Measurements from ENCODE around the gene GTF2IRD1.
"Not testable (repeated sequence)": the region's sequence is repeated elsewhere in the genome, so short reads cannot be mapped to it uniquely, and the experiment has no call there.

The GTF2IRD1 gene, protein sequence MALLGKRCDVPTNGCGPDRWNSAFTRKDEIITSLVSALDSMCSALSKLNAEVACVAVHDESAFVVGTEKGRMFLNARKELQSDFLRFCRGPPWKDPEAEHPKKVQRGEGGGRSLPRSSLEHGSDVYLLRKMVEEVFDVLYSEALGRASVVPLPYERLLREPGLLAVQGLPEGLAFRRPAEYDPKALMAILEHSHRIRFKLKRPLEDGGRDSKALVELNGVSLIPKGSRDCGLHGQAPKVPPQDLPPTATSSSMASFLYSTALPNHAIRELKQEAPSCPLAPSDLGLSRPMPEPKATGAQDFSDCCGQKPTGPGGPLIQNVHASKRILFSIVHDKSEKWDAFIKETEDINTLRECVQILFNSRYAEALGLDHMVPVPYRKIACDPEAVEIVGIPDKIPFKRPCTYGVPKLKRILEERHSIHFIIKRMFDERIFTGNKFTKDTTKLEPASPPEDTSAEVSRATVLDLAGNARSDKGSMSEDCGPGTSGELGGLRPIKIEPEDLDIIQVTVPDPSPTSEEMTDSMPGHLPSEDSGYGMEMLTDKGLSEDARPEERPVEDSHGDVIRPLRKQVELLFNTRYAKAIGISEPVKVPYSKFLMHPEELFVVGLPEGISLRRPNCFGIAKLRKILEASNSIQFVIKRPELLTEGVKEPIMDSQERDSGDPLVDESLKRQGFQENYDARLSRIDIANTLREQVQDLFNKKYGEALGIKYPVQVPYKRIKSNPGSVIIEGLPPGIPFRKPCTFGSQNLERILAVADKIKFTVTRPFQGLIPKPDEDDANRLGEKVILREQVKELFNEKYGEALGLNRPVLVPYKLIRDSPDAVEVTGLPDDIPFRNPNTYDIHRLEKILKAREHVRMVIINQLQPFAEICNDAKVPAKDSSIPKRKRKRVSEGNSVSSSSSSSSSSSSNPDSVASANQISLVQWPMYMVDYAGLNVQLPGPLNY

DNA sequence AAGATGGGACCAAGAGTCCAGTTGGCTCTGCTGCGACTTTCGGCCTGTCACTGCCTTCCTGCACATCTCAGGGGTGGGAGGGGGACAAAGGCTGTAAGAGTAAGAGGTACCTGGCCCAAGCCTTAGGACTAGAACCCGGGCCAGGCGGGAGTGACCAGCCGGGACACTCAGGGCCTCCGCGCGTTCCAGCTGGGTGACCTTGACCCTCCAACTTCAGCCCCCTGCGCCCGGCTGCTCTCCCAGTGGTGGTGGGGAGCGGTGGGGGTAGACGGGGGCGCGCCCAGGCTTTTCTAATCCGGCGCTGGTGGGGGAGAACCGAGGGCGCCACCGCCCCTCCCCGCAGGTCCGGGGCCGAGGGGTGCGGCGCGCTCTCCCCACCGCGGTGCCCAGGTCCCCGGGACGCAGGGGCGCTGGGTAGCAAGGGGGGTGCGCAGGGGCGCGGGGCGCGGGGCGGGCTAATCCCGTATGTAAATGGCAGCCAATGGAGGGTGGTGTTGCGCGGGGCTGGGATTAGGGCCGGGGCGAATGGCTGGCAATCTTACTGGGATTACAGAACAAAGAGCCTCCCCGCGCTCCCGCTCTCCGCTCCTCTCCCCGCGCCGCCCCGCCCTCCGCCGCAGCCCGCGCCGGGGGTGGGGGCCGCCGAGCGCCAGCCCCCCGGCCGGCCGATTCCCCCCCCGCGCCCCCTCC lies at the start of gene GTF2IRD1:
TSS of gene GTF2IRD1 (plus strand) at position 585 of the 690 bp plus-strand sequence. CDS start 54,175 bp downstream, outside the sequence.
- in situ Hi-C loops (cut with HindIII; ENCODE audit: low sequenced_read_pairs), result no loop called here

DNA sequence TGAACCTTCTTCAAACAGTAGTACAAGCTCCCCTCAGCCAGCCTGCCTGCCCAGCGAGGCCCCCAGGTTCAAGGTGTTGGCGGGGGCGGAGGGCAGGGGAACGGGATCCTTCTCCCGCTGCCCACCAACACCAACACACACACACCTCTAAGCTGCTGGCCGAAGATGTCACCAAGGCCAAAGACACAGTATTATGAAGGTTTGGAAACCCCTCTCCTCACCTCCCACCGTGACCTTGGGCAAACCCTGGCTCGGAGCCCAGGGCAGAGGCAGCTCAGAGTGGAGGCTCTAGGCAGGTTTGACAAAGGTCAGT lies 49.4 kb upstream of the GTF2IRD1 start:
- in situ Hi-C loops (cut with HindIII; ENCODE audit: low sequenced_read_pairs), result no loop called here

DNA sequence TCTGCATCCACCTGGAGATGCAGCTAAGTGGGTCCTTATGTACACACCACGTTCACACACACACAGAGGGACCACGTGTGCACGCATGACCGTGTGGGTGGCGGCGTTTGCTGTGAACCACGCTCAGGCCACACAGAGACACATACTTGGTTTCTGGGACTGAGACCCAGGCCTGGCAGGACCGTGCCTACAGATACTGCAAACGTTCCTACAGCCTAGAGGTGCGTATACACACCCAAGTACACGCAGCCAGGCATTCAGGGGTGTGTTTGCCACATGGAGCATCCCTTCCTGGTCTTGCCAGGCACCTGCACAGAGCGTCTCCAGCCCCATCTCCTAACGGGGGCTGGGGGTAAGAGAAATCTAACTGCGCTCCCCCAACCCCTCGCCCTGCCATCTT lies 49.0 kb upstream of the GTF2IRD1 start:
- in situ Hi-C loops (cut with HindIII; ENCODE audit: low sequenced_read_pairs), result no loop called here

DNA sequence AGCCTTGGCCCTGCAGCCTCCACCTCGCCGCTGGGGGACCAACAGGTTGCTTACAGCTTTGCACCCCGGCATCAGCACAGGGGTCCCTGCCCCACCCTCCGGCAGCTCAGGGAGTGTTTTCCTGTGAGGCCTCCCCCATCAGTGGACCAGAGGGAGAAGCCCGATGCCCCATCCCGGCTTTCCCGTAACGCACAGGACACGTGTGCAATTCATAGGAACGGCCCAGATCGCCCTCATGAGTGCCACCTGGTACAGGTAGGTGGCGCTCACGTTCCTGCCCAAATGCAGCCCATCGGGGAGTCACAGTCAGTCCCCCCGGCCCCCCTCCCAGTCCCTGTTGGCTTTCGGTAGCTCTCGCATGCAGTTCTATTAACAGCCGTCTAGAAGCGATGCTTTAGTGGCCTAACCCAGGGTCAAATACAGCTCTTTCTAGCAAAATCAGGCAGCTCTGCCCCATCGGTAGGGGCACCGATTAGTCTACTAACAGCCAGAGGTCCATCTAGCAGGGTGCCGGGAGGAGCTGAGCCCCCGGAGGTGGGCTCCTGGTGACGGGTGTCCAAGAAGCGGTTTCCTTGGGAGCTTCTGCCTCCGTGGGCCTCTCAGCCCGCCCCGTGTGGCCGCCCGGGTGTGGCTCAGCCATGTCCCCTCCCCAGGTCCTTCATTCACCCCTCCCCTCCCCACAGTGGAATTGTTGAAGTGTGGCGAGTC lies 48.4 kb upstream of the GTF2IRD1 start:
- in situ Hi-C loops (cut with HindIII; ENCODE audit: low sequenced_read_pairs), result no loop called here

DNA sequence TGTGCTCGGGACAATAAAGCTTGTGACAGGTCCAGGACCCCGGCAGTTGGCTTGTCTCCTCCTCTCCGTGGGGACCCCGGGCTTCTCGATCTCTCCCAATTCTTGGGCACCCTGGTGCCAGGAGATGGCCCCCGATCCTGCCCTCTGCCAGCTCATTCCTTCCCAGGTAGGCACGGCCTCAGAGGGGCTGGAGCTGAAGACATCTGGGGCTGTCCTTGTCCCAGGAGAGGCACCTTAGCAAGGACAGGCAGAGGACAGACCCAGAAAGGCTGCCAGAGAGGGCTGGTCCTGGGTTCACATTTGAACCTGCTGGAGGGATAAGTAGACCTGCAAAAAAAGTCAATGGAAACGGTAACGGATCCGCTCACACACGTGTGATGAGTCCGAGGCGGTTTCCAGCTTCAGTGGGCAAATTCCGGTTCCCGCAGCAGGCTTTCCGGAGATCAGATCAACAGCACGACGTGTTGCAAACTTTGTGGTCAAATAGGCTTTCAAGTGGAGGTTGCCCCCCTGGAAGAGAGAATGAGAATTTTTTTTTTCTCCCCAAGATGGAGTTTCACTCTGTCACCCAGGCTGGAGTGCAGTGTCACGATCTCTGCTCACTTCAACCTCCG lies 47.7 kb upstream of the GTF2IRD1 start:
- in situ Hi-C loops (cut with HindIII; ENCODE audit: low sequenced_read_pairs), result no loop called here

DNA sequence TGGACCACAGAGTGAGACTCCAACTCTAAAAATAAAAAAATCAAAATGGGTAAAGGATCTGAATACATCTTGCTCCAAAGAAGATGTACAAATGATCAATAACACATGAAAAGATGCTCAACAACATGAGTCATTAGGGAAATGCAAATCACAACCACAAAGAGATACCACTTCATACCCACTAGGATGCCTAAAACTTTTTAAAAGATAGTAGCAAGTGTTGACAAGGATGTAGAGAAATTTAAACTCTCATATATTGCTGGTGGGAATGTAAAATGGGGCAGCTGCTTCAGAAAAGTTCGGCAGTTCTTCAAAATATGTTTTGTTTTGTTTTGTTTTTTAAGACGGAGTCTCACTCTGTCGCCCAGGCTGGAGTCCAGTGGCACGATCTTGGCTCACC lies 45.7 kb upstream of the GTF2IRD1 start:
- in situ Hi-C loops (cut with HindIII; ENCODE audit: low sequenced_read_pairs), result no loop called here

DNA sequence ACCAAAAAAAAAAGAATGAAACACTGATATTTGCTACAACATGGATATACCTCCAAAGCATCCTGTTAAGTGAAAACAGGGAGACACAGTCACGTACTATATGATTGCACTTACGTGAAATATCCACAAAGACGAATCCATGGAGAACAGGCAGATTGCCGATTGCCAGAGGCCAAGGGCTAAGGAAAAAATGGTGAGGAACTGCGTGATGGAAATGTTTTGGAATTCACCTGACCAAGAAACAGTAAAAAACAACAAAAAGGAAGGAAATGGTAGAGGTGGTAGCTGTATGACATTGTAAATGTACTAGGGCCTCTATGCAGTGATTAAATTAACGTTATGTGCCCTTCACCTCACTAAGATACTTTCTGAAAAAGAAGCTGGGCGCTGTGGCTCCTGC lies 44.1 kb upstream of the GTF2IRD1 start:
- in situ Hi-C loops (cut with HindIII; ENCODE audit: low sequenced_read_pairs), result no loop called here

DNA sequence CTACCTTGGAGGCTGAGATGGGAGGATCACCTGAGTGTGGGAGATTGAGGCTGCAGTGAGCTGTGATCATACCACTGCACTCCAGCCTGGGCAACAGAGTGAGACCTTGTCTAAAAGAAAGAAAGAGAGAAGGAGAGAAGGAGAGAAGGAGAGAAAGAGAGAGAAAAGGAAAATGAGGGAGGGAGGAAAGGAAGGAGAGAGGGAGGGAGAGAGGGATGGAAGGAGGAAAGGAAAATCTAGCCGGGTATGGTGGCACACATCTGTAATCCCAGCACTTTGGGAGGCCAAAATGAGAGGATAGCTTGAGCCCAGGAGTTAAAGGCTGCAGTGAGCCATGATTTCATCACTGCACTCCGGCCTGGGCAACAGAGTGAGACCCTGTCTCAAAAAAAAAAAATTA lies 42.9 kb upstream of the GTF2IRD1 start:
- in situ Hi-C loops (cut with HindIII; ENCODE audit: low sequenced_read_pairs), result no loop called here

DNA sequence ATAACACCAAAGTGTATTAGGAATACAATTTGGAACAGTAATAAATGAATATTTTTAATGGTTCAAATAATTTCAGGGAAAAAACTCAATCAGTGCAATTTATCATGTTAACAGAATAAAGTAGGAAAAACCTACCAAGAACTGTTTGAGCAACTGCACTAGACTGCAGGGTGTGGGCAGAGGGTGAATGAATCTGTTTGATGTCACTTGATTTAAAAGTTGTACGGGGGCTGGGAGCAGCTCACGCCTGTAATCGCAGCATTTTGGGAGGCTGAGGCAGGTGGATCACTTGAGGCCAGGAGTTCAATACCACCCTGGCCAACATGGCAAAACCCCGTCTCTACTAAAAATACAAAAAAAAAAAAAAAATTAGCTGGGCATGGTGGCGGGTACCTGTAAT lies 42.1 kb upstream of the GTF2IRD1 start:
- in situ Hi-C loops (cut with HindIII; ENCODE audit: low sequenced_read_pairs), result not testable (repeated sequence)

DNA sequence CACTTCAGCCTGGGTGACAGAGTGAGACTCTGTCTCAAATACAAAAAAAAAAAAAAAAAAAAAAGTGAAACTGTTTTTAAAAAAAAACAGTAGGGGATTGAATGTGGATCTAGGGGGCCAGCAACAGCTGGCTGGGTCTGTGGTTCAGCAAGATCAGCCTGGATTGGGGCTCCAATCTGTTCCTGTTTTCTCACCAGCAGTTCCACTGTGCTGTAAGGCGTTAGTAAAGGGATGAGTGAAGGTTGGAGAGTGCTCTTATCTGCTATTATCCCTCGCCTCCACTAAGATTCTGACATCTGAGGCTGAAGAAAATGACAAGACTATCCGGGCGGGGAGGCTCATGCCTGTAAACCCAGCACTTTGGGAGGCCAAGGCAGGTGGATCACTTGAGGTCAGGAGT lies 41.6 kb upstream of the GTF2IRD1 start:
- in situ Hi-C loops (cut with HindIII; ENCODE audit: low sequenced_read_pairs), result no loop called here

DNA sequence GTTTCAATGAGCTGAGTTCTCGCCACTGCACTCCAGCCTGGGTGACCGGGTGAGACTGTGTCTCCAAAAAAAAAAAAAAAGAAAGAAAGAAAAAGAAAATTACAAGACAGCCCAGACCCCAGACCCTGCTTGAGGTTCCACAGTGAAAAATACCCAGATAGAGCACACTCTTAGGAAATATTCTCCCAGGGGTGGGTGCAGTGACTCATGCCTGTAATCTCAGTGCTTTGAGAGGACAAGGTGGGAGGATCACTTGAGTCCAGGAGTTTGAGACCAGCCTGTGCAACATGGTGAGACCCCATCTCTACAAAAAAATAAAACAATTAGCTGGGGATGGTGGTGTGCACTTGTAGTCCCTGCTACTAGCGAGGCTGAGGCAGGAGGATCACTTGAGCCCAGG lies 41.1 kb upstream of the GTF2IRD1 start:
- in situ Hi-C loops (cut with HindIII; ENCODE audit: low sequenced_read_pairs), result no loop called here

DNA sequence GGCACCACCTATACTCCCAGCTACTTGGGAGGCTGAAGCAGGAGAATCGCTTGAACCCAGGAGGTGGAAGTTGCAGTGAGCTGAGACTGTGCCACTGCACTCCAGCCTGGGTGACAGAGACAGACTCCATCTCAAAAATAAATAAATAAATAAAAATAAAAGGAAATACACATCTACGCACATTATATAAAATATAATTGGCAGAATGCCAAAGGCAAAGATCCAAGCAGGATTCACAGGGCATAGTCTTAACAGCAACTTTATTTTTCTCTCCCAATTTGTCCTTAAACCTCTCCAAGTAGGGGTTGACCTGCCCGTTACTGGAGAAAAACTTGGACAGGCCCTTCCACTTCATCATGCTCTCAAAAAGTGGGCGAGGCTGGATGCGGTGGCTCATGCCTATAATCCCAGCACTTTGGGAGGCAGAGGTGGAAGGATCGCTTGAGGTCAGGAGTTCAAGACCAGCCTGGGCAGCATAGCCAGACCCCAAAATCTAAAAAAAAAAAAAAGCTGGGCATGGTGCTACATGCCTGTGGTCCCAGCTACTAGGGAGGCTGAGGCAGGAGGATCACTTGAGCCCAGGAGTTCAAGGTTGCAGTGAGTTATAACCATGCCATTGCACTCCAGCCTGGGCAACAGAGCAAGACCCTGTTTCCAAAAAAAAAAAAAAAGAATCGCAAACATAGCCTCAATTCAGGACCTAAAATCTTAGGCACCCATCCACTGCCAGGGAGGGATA lies 38.9 kb upstream of the GTF2IRD1 start:
- in situ Hi-C loops (cut with HindIII; ENCODE audit: low sequenced_read_pairs), result not testable (repeated sequence)

DNA sequence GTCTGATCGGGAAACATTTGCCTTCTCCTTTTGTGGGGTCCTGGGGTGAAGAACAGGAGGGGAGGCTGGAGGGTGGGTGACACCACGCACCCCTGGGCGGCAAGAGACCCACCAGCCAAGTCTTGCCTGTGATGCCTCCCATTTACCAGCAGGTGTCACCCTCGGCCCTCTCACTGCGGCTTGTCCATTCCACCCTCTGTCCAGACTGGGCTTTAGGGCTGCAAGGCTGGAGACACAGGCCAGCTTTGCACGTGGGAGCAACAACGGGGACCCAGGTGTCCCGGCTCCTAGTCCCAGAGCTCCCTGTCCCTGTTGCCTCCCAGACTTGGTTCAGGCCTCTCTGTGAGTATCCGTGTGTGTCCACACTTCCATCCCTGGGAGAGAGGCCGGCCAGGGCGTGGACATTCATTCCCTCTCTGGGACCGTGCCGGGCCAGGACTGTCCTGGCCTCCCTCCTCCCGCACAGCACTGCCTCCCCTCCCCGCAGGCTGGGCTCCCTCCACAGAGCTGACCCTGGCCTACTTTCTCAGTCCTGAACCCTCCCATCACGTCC lies 36.2 kb upstream of the GTF2IRD1 start:
- in situ Hi-C loops (cut with HindIII; ENCODE audit: low sequenced_read_pairs), result no loop called here

DNA sequence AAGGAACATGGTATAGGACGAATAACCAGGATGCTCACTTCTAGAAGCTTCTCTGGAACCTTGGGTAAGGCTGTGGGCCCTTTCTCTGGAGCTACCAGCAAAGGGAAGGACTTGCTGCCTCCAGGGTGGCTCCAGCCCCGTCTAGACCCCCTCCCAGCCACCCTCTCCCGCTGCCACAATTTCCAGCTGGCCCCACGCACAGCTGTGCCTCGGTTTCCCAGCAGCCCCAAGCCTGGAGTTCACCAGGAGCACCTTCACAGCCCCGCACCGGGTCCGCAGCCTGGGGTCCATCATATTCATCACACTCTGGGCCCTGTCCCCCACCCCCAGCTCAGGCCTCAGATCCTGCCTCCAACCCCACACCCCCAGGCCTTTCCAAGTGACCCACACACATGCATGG lies 35.6 kb upstream of the GTF2IRD1 start:
- in situ Hi-C loops (cut with HindIII; ENCODE audit: low sequenced_read_pairs), result no loop called here

DNA sequence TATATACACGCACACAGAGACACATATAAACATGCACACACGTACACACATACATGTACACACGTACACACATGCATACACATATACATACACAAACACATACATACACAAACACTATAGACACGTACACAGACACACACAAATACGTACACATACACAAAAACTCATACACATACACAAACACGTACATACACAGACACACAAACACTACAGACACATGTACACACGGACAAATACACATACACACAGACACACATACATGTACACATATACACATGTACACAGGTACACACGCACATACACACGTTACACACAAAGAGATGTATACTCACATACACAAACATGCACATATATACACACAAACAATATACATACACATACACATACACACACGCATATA lies 35.2 kb upstream of the GTF2IRD1 start:
- in situ Hi-C loops (cut with HindIII; ENCODE audit: low sequenced_read_pairs), result no loop called here

DNA sequence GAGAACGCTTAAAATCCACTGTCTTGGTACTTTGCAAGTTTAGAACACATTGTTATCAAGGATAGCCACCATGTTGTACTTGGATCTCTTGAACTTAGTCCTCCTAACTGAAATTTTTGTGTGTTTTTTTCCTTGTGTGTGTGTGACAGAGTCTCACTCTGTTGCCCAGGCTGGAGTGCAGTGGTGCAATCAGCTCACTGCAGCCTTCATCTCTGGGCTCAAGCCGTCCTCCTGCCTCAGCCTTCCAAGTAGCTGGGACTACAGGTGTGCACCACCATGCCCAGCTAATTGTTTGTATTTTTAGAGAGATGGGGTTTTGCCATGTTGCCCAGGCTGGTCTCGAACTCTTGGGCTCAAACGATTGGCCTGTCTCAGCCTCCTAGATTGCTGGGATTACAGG lies 34.5 kb upstream of the GTF2IRD1 start:
- in situ Hi-C loops (cut with HindIII; ENCODE audit: low sequenced_read_pairs), result not testable (repeated sequence)

DNA sequence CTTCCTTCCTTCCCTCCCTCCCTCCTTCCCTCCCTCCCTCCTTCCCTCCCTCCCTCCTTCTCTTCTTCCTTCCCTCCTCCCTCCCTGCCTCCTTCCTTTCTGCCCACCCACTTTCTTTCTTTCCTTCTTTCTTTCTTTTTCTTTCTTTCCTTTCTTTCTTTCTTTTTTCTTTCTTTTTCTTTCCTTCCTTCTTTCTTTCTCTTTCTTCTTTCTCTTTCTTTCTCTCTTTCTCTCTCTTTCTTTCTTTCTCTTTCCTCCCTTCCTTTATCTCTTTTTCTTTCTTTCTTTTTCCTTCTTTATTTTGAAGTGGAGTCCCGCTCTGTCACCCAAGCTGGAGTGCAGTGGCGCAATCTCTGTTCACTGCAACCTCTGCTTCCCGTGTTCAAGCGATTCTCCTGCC lies 33.7 kb upstream of the GTF2IRD1 start:
- in situ Hi-C loops (cut with HindIII; ENCODE audit: low sequenced_read_pairs), result no loop called here

DNA sequence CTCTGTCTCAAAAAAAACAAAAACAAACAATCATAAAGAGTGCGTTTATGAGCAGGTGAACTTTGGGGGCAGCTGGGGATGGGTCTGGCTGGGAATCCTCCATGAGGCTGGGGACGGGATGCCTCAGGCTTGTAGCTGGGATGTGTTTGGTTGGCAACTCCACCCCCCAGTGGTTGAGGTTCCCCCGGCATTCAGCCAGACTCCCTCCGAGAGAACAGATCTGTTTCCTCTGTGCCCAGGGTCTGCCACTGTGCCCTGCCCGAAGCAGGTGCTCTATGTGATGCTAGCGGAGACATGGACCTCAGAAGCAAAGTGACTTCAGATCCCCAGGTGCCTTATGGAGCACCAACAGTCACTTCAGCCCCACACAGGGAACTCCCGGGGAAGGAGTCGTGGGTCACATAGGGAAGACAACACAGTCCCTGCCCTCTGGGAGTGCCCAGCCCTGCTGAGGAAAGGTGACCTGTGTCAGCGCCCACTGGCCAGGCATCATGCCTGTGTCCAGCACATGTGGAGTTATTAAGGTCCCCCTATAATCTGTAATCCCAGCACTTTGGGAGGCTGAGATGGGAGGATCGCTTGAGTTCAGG lies 29.3 kb upstream of the GTF2IRD1 start:
- in situ Hi-C loops (cut with HindIII; ENCODE audit: low sequenced_read_pairs), result no loop called here

DNA sequence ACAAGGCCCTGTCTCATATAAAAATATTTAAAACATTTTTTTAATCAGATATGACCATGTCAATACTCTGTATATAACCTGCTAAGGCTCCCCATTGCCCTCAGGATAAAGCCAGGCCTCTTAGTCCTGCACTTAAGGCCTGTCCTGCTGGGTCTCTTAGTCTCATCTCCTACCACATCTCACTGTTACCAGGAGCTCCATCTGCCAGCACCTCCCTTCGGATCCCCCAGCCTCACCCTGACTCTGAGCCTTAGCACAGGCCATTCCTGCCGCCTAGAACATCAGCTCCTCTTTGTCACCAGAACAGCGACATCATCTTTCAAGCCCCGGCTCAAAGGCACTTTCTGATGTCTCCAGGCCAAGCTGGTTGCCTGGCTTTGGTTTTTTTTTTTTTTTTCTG lies 25.7 kb upstream of the GTF2IRD1 start:
- in situ Hi-C loops (cut with HindIII; ENCODE audit: low sequenced_read_pairs), result no loop called here

All from DLD1 (cell line).